MM.1S (cell line): ENCODE results near the gene NFAM1.

Experiments used
- CTCF ChIP-seq: fragments of 300-600 bp; sonication (generic); IDR thresholded peaks from 2 replicates; pipeline ENCODE4 v1.5.1; 2016; ENCODE audit warnings: antibody characterized with exemption, low read length, mixed read lengths
- EZH2 ChIP-seq: fragments of 300-600 bp; sonication (generic); optimal IDR thresholded peaks from 2 replicates; pipeline ENCODE3; 2017; ENCODE audit warnings: low read depth, mild to moderate bottlenecking, antibody characterized with exemption, low read length, mixed read lengths

- no peak for TF ChIP-seq CTCF
- TF ChIP-seq EZH2: no peak
These were observed 65.2 kb downstream of the NFAM1 start for GRCh38 chr22:42366806-42367581.
